ENCODE data around the gene SDS.

- TF ChIP-seq CTCF (conservative IDR thresholded peaks at IDR 0.05), result no peak
- no peak for TF ChIP-seq EZH2 (IDR thresholded peaks at IDR 0.05; ENCODE audit: low read depth)
Measured at GRCh38 chr12:113373440-113373839, 30.2 kb downstream of the SDS start.

All from PC-9 (cell line).